SU-DHL-6 (cell line): Measurements from ENCODE around the gene PTK6.

Experiments used
- CTCF ChIP-seq: fragments of 200-600 bp; sonication (generic); IDR thresholded peaks from one replicate; pipeline ENCODE4 v1.5.1; 2017; ENCODE audit warnings: antibody characterized with exemption, mild to moderate bottlenecking, low read length, moderate library complexity; ENCODE audit not compliant: insufficient read depth, poor library complexity, severe bottlenecking
- EZH2phosphoT487 ChIP-seq: fragments of 200-600 bp; sonication (generic), shearing (Covaris generic); conservative IDR thresholded peaks from 2 replicates; pipeline ENCODE4 v1.6.1; 2018; ENCODE audit warnings: mild to moderate bottlenecking, antibody characterized with exemption, low read length, moderate library complexity, mixed read lengths

GRCh38 chr20:63556873-63557478 lies 19.8 kb upstream of the PTK6 start:
- no peak for TF ChIP-seq CTCF
- no peak for TF ChIP-seq EZH2phosphoT487
